Endothelial cell of umbilical vein (primary cell): ENCODE results near the gene SETBP1. TPM values are rescaled to one million over a fixed set of nuclear protein-coding genes. Genes with fewer than 3 reads are reported as not detected.

Experiments used
- BruUV-seq: library from RNA; stranded (reverse); fragments of 400-500 nt; replicated peaks from 2 replicates; lab custom pipeline; 2021; lab: Mats Ljungman, UMichigan
- CTCF ChIA-PET: fragments of 300-600, 350-600 bp; sonication (Branson Sonifier 250); formaldehyde crosslinking; loops from one replicate; lab custom pipeline; 2021; ENCODE audit warnings: antibody characterized with exemption, inconsistent platforms; lab: Charles Lee
- POLR2A ChIA-PET: fragments of 300-600, 350-600 bp; sonication (Branson Sonifier 250); formaldehyde crosslinking; loops from one replicate; lab custom pipeline; 2021; ENCODE audit warnings: antibody characterized with exemption, inconsistent platforms; lab: Charles Lee
- DNase-seq: peaks from one replicate; pipeline ENCODE4 v3.0.0-alpha.2; 2011; ENCODE audit warnings: low read depth, low spot score
- FAIRE-seq: peaks from 2 replicates; lab custom pipeline; 2011; peaks lifted over from hg19 to GRCh38; lab: Jason Lieb, UNC
- H2AFZ ChIP-seq: 2 replicates; pipeline ENCODE4 v1.6.0; 2012; ENCODE audit warnings: low read depth, low read length, control low read depth, inconsistent platforms
- H3K27ac ChIP-seq: 2 replicates; pipeline ENCODE4 v1.5.1; 2011; ENCODE audit warnings: low read depth, mild to moderate bottlenecking, control low read depth, low read length, moderate library complexity; ENCODE audit not compliant: insufficient read depth
- H3K27me3 ChIP-seq, 2 experiments: 2 replicates each; pipeline versions ENCODE4 v1.6.0 to v1.6.1; 2011; ENCODE audit warnings: low read length in 2 of 2, mixed read lengths in 1 of 2; ENCODE audit not compliant: control insufficient read depth in 2 of 2, insufficient read depth in 2 of 2
- H3K36me3 ChIP-seq, 2 experiments: 2 replicates in 1 of 2; 3 replicates in 1 of 2; pipeline ENCODE4 v1.5.1; 2011; ENCODE audit warnings: low read length in 2 of 2, mild to moderate bottlenecking in 1 of 2, moderate library complexity in 1 of 2; ENCODE audit not compliant: control insufficient read depth in 2 of 2, insufficient read depth in 2 of 2; ENCODE audit errors: extremely low read depth in 1 of 2
- H3K4me1 ChIP-seq: 3 replicates; pipeline ENCODE4 v1.5.1; 2011; ENCODE audit warnings: mild to moderate bottlenecking, low read length; ENCODE audit not compliant: control insufficient read depth, insufficient read depth; ENCODE audit errors: extremely low read depth
- H3K4me2 ChIP-seq: 2 replicates; pipeline ENCODE4 v1.6.1; 2011; ENCODE audit warnings: low read length, control low read depth, mixed read lengths; ENCODE audit not compliant: insufficient read depth
- H3K4me3 ChIP-seq, 3 experiments: fragments of 200-600 bp in 1 of 3; sonication (generic), shearing (Covaris generic) in 1 of 3; replicated peaks in 1 of 3; 2 replicates each; pipeline ENCODE4 v1.5.1; 2011 to 2016; ENCODE audit warnings: control low read depth in 3 of 3, low read length in 3 of 3, mild to moderate bottlenecking in 2 of 3, inconsistent platforms in 1 of 3, low read depth in 1 of 3, moderate library complexity in 1 of 3; ENCODE audit not compliant: insufficient read depth in 1 of 3
- H3K79me2 ChIP-seq: 2 replicates; pipeline ENCODE4 v1.6.0; 2012; ENCODE audit warnings: low read length, inconsistent platforms; ENCODE audit not compliant: control insufficient read depth, insufficient read depth
- H3K9ac ChIP-seq: replicated peaks from 2 replicates; pipeline ENCODE3; 2011; ENCODE audit warnings: low read length, control low read depth; ENCODE audit not compliant: insufficient read depth; ENCODE audit errors: extremely low read depth
- H3K9me1 ChIP-seq: replicated peaks from 3 replicates; pipeline ENCODE4 v1.6.0; 2011; ENCODE audit warnings: mild to moderate bottlenecking, low read length; ENCODE audit not compliant: control insufficient read depth, insufficient read depth; ENCODE audit errors: extremely low read depth
- H3K9me3 ChIP-seq: replicated peaks from 2 replicates; pipeline ENCODE4 v1.5.1; 2012; ENCODE audit warnings: low read length, inconsistent platforms; ENCODE audit not compliant: control insufficient read depth, insufficient read depth
- H4K20me1 ChIP-seq: replicated peaks from 2 replicates; pipeline ENCODE3; 2011; ENCODE audit warnings: mild to moderate bottlenecking, low read length; ENCODE audit not compliant: control insufficient read depth, insufficient read depth; ENCODE audit errors: extremely low read depth
- CTCF ChIP-seq, 2 donors: IDR thresholded peaks; 1 replicate in 1 of 2; 2 replicates in 1 of 2; pipeline ENCODE4 v1.5.1; 2011; ENCODE audit warnings: low read length in 2 of 2, mild to moderate bottlenecking in 2 of 2, moderate library complexity in 2 of 2, control low read depth in 1 of 2, inconsistent platforms in 1 of 2, low read depth in 1 of 2; ENCODE audit not compliant: insufficient read depth in 1 of 2; ENCODE audit errors: extremely low read depth in 1 of 2
- EZH2 ChIP-seq: IDR thresholded peaks from 2 replicates; pipeline ENCODE4 v1.6.1; 2012; ENCODE audit warnings: borderline replicate concordance, low read depth, mild to moderate bottlenecking, moderate library complexity, low read length, inconsistent platforms; ENCODE audit not compliant: severe bottlenecking
- FOS ChIP-seq: IDR thresholded peaks from 2 replicates; pipeline ENCODE4 v1.6.1; 2011; ENCODE audit warnings: mild to moderate bottlenecking, low read length, moderate library complexity, borderline replicate concordance; ENCODE audit not compliant: insufficient read depth
- GATA2 ChIP-seq: IDR thresholded peaks from 2 replicates; pipeline ENCODE4 v1.7.0; 2011; ENCODE audit warnings: low read depth, mild to moderate bottlenecking, moderate library complexity, mixed read lengths, low read length; ENCODE audit not compliant: insufficient read length, insufficient read depth
- JUN ChIP-seq: IDR thresholded peaks from 2 replicates; pipeline ENCODE4 v1.6.1; 2011; ENCODE audit warnings: borderline replicate concordance, low read depth; ENCODE audit not compliant: insufficient read length, insufficient read depth
- MAX ChIP-seq: IDR thresholded peaks from 2 replicates; pipeline ENCODE4 v1.6.1; 2011; ENCODE audit not compliant: insufficient read depth, insufficient read length
- MYC ChIP-seq: IDR thresholded peaks from one replicate; pipeline ENCODE4 v1.6.1; 2011; ENCODE audit warnings: mild to moderate bottlenecking, low read depth, low read length
- POLR2A ChIP-seq: IDR thresholded peaks from 2 replicates; pipeline ENCODE4 v1.6.1; 2012; ENCODE audit warnings: low read depth, mild to moderate bottlenecking, control low read depth, low read length
- POLR2AphosphoS5 ChIP-seq: IDR thresholded peaks from 2 replicates; pipeline ENCODE4 v1.6.1; 2012; ENCODE audit warnings: low read depth, mild to moderate bottlenecking, control low read depth, low read length, moderate library complexity; ENCODE audit not compliant: insufficient read depth
- dilution Hi-C: fragments of 300-500 bp; cut with MboI; formaldehyde crosslinking; loops from one replicate; pipeline ENCODE4 v1.15.0; 2019; ENCODE audit warnings: low sequenced_read_pairs; ENCODE audit not compliant: extremely low pct_ligation_motif_present
- intact Hi-C: fragments of 100-400 bp; cut with micrococcal nuclease; formaldehyde crosslinking; loops from one replicate; pipeline ENCODE4 v1.10.0; 2022
- polyA plus RNA-seq, 4 experiments: library from polyadenylated mRNA; depleted of rRNA in 3 of 4; stranded (reverse) in 3 of 4; unstranded in 1 of 4; fragments of >200 nt; gene quantifications; 2 replicates each; pipeline versions ENCODE4 v1.2.1 to v1.2.3, GENCODE V29; 2011 to 2012; ENCODE audit warnings: missing spikeins in 1 of 4
- total RNA-seq: library from RNA; stranded (reverse); gene quantifications from 2 replicates; pipeline ENCODE4 v1.2.3, GENCODE V29; 2021

Gene SETBP1
- total and polyA plus RNA-seq, 2 donors (not counting 3 experiments of a cell fraction or from before 2014, with no cell fraction given) = 0.76 to 3.1 TPM

GRCh38 chr18:44767807-44768206, 87.1 kb downstream of the SETBP1 start:
- intact Hi-C loops (no loop called here), dilution Hi-C loops (no loop called here)
- no peak overlapping the region for H2AFZ ChIP-seq
- no peaks in the 10 kb centered on the region for H4K20me1 ChIP-seq
- H3K27ac ChIP-seq = no peak overlapping the region
- no TSS peak for BruUV-seq
- H3K9ac ChIP-seq = no peak overlapping the region
- FAIRE-seq (no peak), DNase-seq (no peak)
- ChIA-PET POLR2A (no interaction called here), CTCF (no interaction called here)
- H3K36me3 ChIP-seq = no peaks in the 10 kb centered on the region
- H3K9me3 ChIP-seq = no peaks in the 10 kb centered on the region
- no peaks in the 10 kb centered on the region for H3K27me3 ChIP-seq
- no peak overlapping the region for H3K4me3 ChIP-seq
- H3K4me1 ChIP-seq = no peaks in the 10 kb centered on the region
- TF ChIP-seq POLR2A = no peak
- no peak overlapping the region for H3K4me2 ChIP-seq
- H3K9me1 ChIP-seq = no peaks in the 10 kb centered on the region
- no peaks in the 10 kb centered on the region for H3K79me2 ChIP-seq

DNA sequence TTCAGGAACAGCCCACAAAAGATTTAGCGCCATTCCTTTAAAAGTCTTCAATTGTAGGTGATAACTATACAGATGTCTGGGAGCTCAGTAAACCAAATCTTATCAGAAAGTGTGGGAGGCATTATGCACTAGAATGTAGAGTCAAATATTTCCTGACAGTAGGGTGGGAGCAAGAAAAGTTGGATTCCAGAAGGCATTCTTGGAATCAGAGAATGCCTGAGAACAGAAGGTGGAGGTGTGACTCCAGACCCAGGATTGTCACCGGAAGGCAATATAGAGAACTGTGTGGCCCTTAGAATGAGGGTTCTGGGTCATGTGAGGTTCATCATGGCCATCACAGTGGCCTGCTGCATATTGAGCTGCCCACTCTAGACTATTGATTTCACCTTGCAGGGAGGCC, 90.0 kb downstream of the SETBP1 start:
- ChIA-PET POLR2A (no interaction called here), CTCF (no interaction called here)
- Histone ChIP-seq H3K9ac (no peak overlapping the region), H3K4me2 (no peak overlapping the region), H3K79me2 (no peaks in the 10 kb centered on the region), H4K20me1 (no peaks in the 10 kb centered on the region), H3K36me3 (no peaks in the 10 kb centered on the region), H3K9me3 (no peaks in the 10 kb centered on the region), H3K9me1 (no peaks in the 10 kb centered on the region), H3K4me1 (no peaks in the 10 kb centered on the region), H2AFZ (no peak overlapping the region), H3K27me3 (no peaks in the 10 kb centered on the region), H3K4me3 (no peak overlapping the region), H3K27ac (no peak overlapping the region)
- DNase-seq (no peak), FAIRE-seq (no peak)
- no TSS peak for BruUV-seq
- no peak for TF ChIP-seq GATA2
- TF ChIP-seq JUN = no peak
- TF ChIP-seq FOS = no peak
- TF ChIP-seq MYC = no peak
- no peak for TF ChIP-seq EZH2
- TF ChIP-seq CTCF (IDR thresholded peaks at IDR 0.05; ENCODE audit: extremely low read depth in 1 of 2, insufficient read depth in 1 of 2, low read depth in 1 of 2, low read length in 2 of 2) = no peak
- TF ChIP-seq POLR2AphosphoS5 = no peak
- no peak for TF ChIP-seq POLR2A
- no peak for TF ChIP-seq MAX
- dilution Hi-C loops (no loop called here), intact Hi-C loops (no loop called here)
